Colon (tissue), 2 donors: ENCODE data around the gene GPR162.
"Not testable (repeated sequence)": the region's sequence is repeated elsewhere in the genome, so short reads cannot be mapped to it uniquely, and the experiment has no call there.

Experiments used
- FAIRE-seq: peaks from 2 replicates; lab custom pipeline; 2012; peaks lifted over from hg19 to GRCh38; lab: Jason Lieb, UNC
- donor health status: control.
- donor health status: control.

GPR162 gene

GRCh38 chr12:6873094-6874014 is 51.7 kb downstream of the GPR162 start, which contains the start of gene SPSB2:
SPSB2 (minus strand) TSS chr12:6873303; CDS start chr12:6872901, 402 bp downstream.
- no peak for FAIRE-seq

- FAIRE-seq = not testable (repeated sequence)
Measured at GRCh38 chr12:6874015-6874368, 52.4 kb downstream of the GPR162 start.
